HEK293 (cell line): ENCODE results near the gene FEZ2.

ENCODE experiments used
- CTCF ChIA-PET: fragments of 350-600 bp; formaldehyde crosslinking; extraction: SDS; loops from one replicate; lab custom pipeline; 2021; ENCODE audit warnings: antibody characterized with exemption; lab: Yijun Ruan, JAX
- POLR2A ChIA-PET: fragments of 300-600 bp; formaldehyde crosslinking; extraction: SDS; loops from one replicate; lab custom pipeline; 2020; ENCODE audit warnings: antibody characterized with exemption, inconsistent platforms; lab: Yijun Ruan, JAX
- H3K27ac ChIP-seq: fragments of 200-500 bp; sonication (Bioruptor generic); 2 replicates; pipeline ENCODE4 v1.5.1; 2014; ENCODE audit warnings: low read depth, low read length, control low read depth, inconsistent platforms; ENCODE audit errors: extremely low read depth
- H3K36me3 ChIP-seq, 2 experiments: fragments of 200-500 bp in 1 of 2; sonication (Bioruptor generic) in 1 of 2; 1 replicate in 1 of 2; 2 replicates in 1 of 2; pipeline ENCODE4 v1.5.1; 2014 to 2017; ENCODE audit warnings: inconsistent platforms in 2 of 2, low read length in 2 of 2; ENCODE audit not compliant: control insufficient read depth in 2 of 2, insufficient read depth in 1 of 2
- H3K4me1 ChIP-seq: fragments of 200-500 bp; sonication (Bioruptor generic); 2 replicates; pipeline ENCODE4 v1.5.1; 2014; ENCODE audit warnings: mild to moderate bottlenecking, low read length, inconsistent platforms; ENCODE audit not compliant: control insufficient read depth, insufficient read depth
- H3K4me3 ChIP-seq: 2 replicates; pipeline ENCODE4 v1.5.1; 2011; ENCODE audit warnings: low read depth, mild to moderate bottlenecking, control low read depth, low read length, moderate library complexity
- H3K9me3 ChIP-seq: fragments of 200-500 bp; sonication (Bioruptor generic); 2 replicates; pipeline ENCODE4 v1.5.1; 2014; ENCODE audit warnings: low read depth, low read length, inconsistent platforms; ENCODE audit not compliant: control insufficient read depth, insufficient read depth
- ATF2 ChIP-seq: fragments of 450-650 bp; formaldehyde crosslinking; IDR thresholded peaks from 2 replicates; pipeline ENCODE4 v1.5.1; 2016; ENCODE audit warnings: missing biosample characterization, missing genetic modification characterization, low read depth
- EGR2 ChIP-seq: fragments of 450-650 bp; formaldehyde crosslinking; IDR thresholded peaks from 2 replicates; pipeline ENCODE4 v1.5.1; 2016; ENCODE audit warnings: low read depth, missing biosample characterization, missing genetic modification characterization
- GFI1B ChIP-seq: fragments of 450-650 bp; formaldehyde crosslinking; IDR thresholded peaks from 2 replicates; pipeline ENCODE4 v1.5.1; 2016; ENCODE audit warnings: missing biosample characterization, missing genetic modification characterization
- GLI4 ChIP-seq: fragments of 450-650 bp; formaldehyde crosslinking; IDR thresholded peaks from 2 replicates; pipeline ENCODE4 v1.5.1; 2016; ENCODE audit warnings: missing biosample characterization, missing genetic modification characterization
- GLIS2 ChIP-seq: fragments of 450-650 bp; formaldehyde crosslinking; IDR thresholded peaks from 2 replicates; pipeline ENCODE4 v1.5.1; 2016; ENCODE audit warnings: missing biosample characterization, missing genetic modification characterization
- IKZF3 ChIP-seq: fragments of 450-650 bp; IDR thresholded peaks from 2 replicates; pipeline ENCODE4 v1.5.0; 2018; ENCODE audit warnings: missing biosample characterization, mild to moderate bottlenecking, missing genetic modification characterization, moderate library complexity
- KLF16 ChIP-seq: fragments of 450-650 bp; formaldehyde crosslinking; IDR thresholded peaks from 2 replicates; pipeline ENCODE4 v1.5.1; 2017; ENCODE audit warnings: missing biosample characterization, missing genetic modification characterization
- KLF8 ChIP-seq: fragments of 450-650 bp; formaldehyde crosslinking; IDR thresholded peaks from 2 replicates; pipeline ENCODE4 v1.5.1; 2016; ENCODE audit warnings: missing biosample characterization, missing genetic modification characterization
- SP3 ChIP-seq: fragments of 450-650 bp; formaldehyde crosslinking; IDR thresholded peaks from 2 replicates; pipeline ENCODE4 v1.5.1; 2016; ENCODE audit warnings: missing biosample characterization, missing genetic modification characterization
- TSHZ1 ChIP-seq: fragments of 450-650 bp; formaldehyde crosslinking; IDR thresholded peaks from 2 replicates; pipeline ENCODE4 v1.5.1; 2016; ENCODE audit warnings: missing biosample characterization, missing genetic modification characterization, borderline replicate concordance
- YY1 ChIP-seq: fragments of 450-650 bp; formaldehyde crosslinking; IDR thresholded peaks from 2 replicates; pipeline ENCODE4 v1.5.1; 2018; ENCODE audit warnings: missing biosample characterization, missing genetic modification characterization
- ZBTB10 ChIP-seq: fragments of 450-650 bp; formaldehyde crosslinking; IDR thresholded peaks from 2 replicates; pipeline ENCODE4 v1.5.1; 2016; ENCODE audit warnings: missing biosample characterization, missing genetic modification characterization
- ZNF202 ChIP-seq: fragments of 450-650 bp; formaldehyde crosslinking; IDR thresholded peaks from 2 replicates; pipeline ENCODE4 v1.5.1; 2016; ENCODE audit warnings: missing biosample characterization, missing genetic modification characterization, borderline replicate concordance
- ZNF214 ChIP-seq: fragments of 450-650 bp; formaldehyde crosslinking; IDR thresholded peaks from 2 replicates; pipeline ENCODE4 v1.5.1; 2017; ENCODE audit warnings: missing biosample characterization, mild to moderate bottlenecking, missing genetic modification characterization, borderline replicate concordance
- ZNF335 ChIP-seq: fragments of 450-650 bp; formaldehyde crosslinking; conservative IDR thresholded peaks from 2 replicates; pipeline ENCODE4 v1.5.1; 2016; ENCODE audit warnings: missing biosample characterization, missing genetic modification characterization
- ZNF354C ChIP-seq: fragments of 450-650 bp; formaldehyde crosslinking; IDR thresholded peaks from 2 replicates; pipeline ENCODE4 v1.5.1; 2016; ENCODE audit warnings: missing biosample characterization, missing genetic modification characterization, low read depth, borderline replicate concordance
- ZNF37A ChIP-seq: fragments of 450-650 bp; IDR thresholded peaks from 2 replicates; pipeline ENCODE4 v1.5.1; 2018; ENCODE audit warnings: missing biosample characterization, missing genetic modification characterization
- ZNF449 ChIP-seq: fragments of 450-650 bp; formaldehyde crosslinking; IDR thresholded peaks from 2 replicates; pipeline ENCODE4 v1.5.1; 2017; ENCODE audit warnings: missing biosample characterization, mild to moderate bottlenecking, missing genetic modification characterization, moderate library complexity
- ZNF76 ChIP-seq: fragments of 450-650 bp; formaldehyde crosslinking; IDR thresholded peaks from 2 replicates; pipeline ENCODE4; 2016; ENCODE audit warnings: low read depth, missing biosample characterization, missing genetic modification characterization, borderline replicate concordance

Gene FEZ2

GRCh38 chr2:36616947-36617346, 19.0 kb upstream of the FEZ2 start:
- Histone ChIP-seq H3K4me3 (no peak overlapping the region), H3K27ac (no peak overlapping the region), H3K9me3 (no peaks in the 10 kb centered on the region), H3K36me3 (no peaks in the 10 kb centered on the region), H3K4me1 (no peaks in the 10 kb centered on the region; the same call in 1 of the 2 replicates)
- ChIA-PET POLR2A (no interaction called here), CTCF (no interaction called here)
- TF ChIP-seq ZNF449, result no peak
- TF ChIP-seq ZBTB10 (tag by site-specific recombination), result no peak
- no peak for TF ChIP-seq GLI4 (tag by site-specific recombination)
- TF ChIP-seq IKZF3 (tag by site-specific recombination), result no peak
- TF ChIP-seq ATF2 (tag by site-specific recombination), result no peak
- TF ChIP-seq ZNF37A, result no peak
- no peak for TF ChIP-seq KLF16 (tag by site-specific recombination)
- no peak for TF ChIP-seq ZNF76 (tag by site-specific recombination)
- TF ChIP-seq EGR2 (tag by site-specific recombination), result no peak
- no peak for TF ChIP-seq ZNF354C
- TF ChIP-seq KLF8, result no peak
- no peak for TF ChIP-seq ZNF335
- TF ChIP-seq GLIS2 (tag by site-specific recombination), result no peak
- no peak for TF ChIP-seq YY1 (tag by site-specific recombination)
- no peak for TF ChIP-seq TSHZ1 (tag by site-specific recombination)
- TF ChIP-seq ZNF214 (tag by site-specific recombination), result no peak
- TF ChIP-seq GFI1B (tag by site-specific recombination), result no peak
- TF ChIP-seq ZNF202, result no peak
- no peak for TF ChIP-seq SP3 (tag by site-specific recombination)
- TF ChIP-seq, all 188 proteins: peak for 0
